Measurements from ENCODE around the gene IGF2R.
"Not testable (repeated sequence)": the region's sequence is repeated elsewhere in the genome, so short reads cannot be mapped to it uniquely, and the experiment has no call there.

The IGF2R gene

DNA sequence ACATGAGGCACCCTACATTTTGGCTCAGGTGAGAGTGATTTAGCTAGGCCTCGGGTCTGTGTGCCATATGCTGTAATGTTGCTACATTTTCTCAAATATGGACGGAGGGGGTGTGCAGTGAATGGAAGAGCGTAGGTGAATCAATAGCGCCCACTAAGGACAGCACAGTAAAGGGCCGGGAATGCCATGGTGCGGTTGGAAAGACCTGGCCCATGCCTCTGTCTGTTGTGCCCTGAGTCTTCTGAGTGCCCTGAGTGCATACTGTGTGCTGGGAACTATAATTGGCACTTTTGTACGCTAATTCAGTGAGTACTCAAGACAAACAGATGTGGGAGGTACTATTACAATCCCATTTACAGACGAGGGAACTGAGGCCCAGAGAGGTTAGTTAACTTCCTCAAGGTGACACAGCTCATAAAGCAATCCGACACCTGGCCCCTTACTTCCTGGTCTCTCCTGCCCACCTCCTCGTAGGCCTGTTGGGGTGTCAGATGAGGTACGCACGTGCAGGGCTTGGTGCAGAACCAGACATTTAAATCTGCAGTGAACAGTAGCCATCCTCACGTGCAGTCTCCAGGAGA lies 170.0 kb downstream of the IGF2R start:
- no peak for DNase-seq (ENCODE audit: low spot score)

DNA sequence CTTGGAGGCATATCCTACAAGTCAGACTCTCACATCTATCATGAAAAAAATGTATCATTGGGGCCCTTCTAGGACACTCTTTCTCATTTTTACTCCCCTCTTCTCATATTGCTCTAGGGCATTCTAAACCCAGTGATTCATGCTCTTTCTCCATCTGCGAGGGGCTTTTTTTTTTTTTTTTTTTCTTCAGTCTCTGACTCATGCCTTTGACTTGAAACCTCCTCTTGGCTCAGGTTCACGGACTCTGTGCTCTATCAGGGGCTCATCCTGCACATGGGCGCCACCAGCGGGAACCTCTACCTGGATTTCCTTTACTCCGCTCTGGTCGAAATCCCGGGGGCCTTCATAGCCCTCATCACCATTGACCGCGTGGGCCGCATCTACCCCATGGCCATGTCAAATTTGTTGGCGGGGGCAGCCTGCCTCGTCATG lies 170.6 kb downstream of the IGF2R start:
- no peak for DNase-seq (ENCODE audit: low spot score)

DNA sequence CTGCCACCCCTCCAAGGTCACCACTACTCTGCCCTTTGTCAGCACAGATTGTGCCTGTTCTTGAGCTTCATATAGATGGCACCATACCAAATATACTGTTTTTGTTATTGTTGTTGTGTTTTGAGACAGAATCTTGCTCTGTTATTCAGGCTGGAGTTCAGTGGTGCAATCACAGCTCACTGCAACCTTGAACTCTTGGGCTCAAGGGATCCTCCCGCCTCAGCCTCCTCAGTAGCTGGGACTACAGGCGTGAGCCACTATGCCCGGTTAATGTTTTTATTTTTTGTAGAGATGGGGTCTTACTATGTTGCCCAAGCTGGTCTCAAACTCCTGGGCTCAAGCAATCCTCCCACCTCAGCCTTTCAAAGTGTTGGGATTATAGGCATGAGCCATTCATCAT lies 171.6 kb downstream of the IGF2R start:
- not testable (repeated sequence) for DNase-seq (ENCODE audit: low spot score)

DNA sequence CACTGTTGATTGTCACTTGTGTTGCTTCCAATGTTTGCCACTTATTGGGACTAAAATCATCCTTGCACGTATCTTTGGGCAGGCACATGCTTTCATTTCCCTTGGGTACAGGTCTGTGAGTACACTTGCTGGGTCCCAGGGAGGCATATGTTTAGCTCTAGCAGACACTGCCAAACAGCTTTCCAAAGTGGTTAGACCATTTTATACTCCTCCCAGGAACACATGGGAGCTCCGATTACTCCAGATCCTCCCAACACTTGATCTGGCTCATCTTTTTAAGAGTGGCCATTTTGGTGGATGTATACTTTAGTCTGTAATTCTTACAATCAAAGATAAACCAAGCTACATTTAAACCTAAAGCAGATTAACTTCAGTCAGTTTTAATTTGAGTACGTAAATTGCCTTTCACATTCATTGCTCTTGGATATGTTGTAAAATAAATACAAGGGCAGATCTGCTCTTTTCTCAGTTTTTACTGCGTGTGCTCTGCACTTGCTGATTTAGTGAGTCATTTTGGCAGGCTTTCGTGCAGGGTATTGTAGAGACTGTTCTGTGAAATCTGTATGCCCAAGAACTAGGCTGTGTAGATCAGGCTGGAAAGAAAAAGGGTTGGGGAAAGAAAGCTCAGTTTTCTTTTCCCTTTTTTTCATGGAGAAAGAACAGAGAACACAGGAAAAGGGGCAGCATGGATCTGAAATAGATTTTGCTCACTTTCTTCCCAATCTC lies 172.3 kb downstream of the IGF2R start:
- no peak for DNase-seq (ENCODE audit: low spot score)

DNA sequence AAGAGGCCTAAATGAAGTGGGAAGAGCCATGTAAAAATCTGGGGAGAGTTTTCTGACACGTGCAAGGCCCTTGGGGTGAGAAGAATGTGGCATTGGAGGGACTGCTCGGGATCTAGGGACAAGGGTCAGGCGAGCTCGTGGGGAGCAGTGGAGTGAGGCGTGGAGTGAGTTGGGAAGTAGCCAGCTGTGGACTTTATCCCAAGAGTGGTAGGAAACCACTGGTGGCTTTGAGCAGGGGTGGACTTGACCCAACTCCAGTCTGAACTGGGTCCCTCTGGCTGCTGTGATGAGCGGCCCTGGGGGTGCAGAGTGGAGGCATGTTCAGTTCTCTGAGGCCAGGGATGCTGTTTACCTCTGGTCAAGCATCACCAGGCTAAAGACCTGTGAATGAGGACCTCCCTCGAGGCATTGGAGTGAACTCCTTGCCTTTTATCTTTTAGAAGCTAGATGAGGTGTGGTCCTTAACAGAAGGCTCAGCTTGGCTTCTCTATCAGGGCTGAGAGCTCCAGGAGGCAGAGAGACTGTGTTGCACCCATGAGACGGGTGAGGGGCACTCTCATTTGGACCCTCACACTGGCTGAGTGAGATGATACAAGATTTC lies 173.3 kb downstream of the IGF2R start:
- no peak for DNase-seq (ENCODE audit: low spot score)

DNA sequence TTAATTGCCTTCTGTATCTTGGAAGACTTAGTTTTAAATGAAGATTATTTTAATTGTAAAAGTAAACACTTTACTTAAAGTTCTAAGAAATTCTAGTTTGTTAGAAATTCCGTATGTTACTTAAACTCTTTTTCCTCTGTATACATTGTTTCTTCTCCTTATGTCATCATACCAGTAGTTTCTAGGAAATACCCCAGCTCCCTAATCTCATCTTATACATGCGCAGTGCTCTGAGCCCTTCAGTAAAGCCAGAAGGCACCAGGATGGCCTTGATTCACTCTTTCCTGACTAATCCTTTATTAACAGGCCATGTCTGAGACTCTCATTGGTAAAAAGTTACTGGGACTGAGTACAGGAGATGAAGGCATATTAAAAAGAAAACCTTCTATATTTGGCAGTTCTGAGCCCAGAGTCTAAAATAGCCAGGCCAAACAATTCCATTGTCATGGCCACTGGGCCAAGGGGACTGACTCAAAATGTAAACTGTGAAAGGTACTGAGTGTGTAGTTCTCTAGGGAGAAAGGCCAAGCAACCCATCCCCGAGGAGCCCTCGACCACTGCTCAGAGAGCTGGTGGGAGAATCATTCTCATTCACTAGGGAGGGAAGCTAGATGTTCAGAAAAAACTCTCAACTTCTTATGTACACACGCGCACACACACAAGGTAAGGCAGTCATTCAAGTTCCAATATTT lies 177.7 kb downstream of the IGF2R start:
- DNase-seq (ENCODE audit: low spot score): no peak

DNA sequence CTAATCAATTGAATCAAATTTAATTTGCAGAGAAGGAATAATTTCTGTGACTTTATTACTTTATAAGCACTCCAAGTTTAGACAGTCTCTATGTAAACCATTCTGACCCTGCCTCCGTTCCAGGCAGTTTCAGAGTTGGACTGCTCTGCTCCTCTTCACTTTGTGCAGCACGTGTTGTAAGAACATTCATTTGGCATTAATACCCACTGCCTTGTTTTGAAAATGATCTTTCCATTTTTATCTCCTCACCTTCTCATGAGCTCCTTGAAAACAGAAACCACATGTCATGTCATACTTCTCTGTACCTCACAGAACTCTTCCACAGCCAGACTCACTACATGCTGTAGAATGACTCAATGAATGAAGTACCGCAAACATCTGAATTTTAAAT lies 178.3 kb downstream of the IGF2R start:
- no peak for DNase-seq (ENCODE audit: low spot score)

DNA sequence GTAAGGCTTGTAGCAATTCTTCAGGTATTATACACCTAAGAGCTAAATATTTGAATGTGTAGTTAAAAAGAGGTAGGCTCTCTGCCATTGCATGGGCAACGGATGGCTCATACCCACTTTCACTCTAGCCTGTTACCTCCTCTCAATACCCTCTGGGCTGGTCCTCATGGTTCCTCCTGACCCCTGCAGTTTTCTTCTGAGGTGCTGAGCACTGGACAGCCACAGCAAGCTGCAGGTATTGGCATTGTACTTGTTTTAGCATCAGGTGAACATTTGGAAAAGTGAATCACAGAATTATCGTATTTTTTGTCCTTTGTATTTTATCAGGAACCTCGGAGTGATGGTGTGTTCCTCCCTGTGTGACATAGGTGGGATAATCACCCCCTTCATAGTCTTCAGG lies 185.6 kb downstream of the IGF2R start:
- DNase-seq (ENCODE audit: low spot score): no peak

DNA sequence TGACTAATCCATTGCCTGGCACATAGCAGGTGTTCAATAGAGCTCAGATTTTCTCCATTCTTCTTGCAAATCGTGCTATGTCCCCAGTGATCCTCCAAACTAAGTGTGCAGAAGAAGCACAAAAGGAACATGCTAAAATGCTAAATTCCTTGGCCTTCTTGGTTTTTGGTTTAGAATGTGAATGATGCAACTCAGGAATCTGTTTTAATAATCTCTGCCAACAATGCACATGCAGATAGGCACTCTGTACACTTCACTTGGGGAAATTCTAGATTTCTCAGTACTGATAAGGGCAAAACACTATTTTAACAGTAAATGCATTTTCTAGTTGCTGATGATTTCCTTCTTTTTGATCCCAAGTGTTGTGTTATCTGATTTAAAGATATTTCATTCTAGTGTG lies 188.0 kb downstream of the IGF2R start:
- DNase-seq (ENCODE audit: low spot score): no peak

DNA sequence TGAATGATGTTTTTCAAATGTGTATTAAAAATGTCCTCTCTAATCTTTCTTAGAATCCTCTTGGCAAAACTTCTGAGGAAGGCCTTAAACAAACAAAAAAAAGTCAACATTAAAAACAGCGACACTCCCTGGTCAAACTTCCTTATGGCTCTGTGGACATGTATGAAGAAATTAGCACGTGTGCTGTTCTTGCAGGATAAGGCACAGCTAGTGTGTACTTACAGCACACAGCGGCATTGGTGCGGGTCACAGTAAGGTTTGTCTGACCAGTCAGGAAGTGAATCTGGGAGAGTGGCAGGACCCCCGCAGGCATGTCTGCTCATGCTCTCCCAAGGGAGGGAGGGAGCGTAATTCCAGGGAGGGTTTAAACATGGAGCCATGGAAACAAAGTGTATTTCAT lies 191.6 kb downstream of the IGF2R start:
- DNase-seq (ENCODE audit: low spot score): no peak
